CD4-positive, alpha-beta T cell treated with Interleukin-1 beta for 1 hour (primary cell): Measurements from ENCODE around the gene FOXO6.

ENCODE experiments used
- DNase-seq, 2 donors: peaks; one replicate each; pipeline ENCODE4 v3.0.0-alpha.2; 2020 to 2022

FOXO6 gene

DNA sequence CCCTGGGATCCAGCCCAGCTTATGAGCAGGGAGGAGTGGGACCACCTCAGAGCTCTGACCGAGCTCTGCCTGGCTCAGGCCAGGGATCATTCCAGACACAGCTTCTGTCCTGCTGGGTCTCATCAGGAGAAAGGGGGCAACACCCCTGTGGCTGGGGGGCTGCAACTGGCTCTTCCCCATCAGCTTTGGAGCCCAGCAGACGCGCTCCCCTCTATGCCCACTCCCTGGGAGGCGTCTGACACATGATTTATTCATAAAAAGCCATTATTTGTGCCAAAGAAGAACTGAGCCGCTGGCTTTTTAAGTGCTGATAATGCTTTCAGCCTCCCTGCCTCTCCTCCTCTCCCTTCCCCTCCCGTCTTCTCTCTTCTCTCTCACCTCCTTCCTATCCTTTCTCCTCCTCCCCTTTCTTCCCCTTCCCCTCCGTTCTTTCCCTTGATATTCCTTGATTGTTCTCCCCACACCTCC lies 25.0 kb downstream of the FOXO6 start:
- DNase-seq: no peak

- DNase-seq: no peak
Measured at GRCh38 chr1:41387667-41388091, 26.4 kb downstream of the FOXO6 start.

DNA sequence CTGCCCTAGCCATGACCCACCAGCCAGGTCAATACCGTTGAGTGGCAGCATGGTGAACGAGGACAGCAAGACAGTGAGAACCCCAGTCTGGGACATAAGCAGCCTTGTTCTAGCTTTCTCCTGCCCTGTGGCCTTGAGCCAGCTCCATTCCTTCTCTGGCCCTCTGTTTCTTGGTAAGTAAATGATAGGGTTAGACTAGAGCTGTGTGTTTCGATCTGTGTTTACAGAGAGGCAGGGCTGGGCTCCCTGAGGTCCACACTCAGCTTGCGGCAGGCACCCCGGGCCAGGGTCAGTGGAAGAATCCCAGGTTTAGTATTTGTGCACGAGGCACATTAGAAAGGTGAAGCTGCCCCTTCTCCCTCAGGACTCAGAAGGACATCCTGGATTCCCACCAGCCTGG lies 27.3 kb downstream of the FOXO6 start:
- DNase-seq: no peak

- no peak for DNase-seq
Measured at GRCh38 chr1:41389009-41389408, 27.8 kb downstream of the FOXO6 start.

- no peak for DNase-seq
Measured at GRCh38 chr1:41390166-41390565, 28.9 kb downstream of the FOXO6 start.

GRCh38 chr1:41390573-41390972 lies 29.3 kb downstream of the FOXO6 start:
- no peak for DNase-seq

DNA sequence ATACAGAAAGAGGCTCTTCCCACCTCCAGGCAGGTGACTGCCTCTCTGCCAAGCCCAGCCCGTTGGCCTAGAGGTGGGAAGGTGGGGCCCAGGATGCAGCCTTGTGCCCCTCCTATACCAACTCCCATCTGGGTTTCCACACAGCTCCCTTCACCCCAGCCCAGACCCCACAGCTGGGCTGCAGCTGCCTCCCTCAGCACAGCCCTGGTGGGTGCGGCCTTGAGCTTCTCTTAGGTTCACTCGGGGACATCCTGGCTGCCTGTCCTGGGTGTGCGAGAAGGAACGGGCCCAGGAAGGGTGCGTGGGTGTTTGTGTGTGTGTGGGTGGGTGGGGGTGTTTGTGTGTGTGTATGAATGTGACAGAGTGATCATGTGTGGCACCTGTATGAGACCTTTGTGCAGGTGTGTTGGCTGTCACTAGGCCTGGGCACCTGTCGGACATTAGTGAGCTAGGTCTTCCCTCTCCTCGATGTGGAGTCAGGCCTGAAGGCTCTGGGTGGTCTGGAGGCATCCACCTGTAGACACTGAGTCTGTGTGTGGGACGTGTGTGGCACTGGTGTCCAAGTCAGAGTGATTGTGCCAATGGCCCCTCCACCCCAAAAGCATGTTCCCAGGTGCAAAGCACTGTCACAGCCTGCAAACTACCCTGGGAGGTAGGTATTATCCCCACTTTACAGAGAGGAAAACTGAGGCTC lies 30.7 kb downstream of the FOXO6 start:
- no peak for DNase-seq

DNA sequence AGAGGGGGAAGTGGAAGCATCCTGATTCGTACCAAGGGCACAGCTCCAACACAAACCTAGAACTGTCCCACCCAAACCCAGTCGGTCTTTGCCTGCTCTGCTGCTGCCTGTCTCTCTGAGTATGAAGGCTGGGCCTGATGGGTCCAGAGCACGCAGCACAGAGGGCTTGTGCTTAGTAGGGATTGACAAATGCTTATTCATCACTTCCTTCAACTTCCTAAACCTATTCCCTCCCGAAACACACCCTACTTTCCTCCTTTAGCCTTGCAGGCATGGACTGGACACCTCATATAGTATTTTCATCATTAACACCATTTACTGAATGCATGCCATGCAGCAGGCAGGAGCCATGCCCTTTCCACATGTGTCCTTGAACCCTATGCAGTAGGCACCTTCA lies 31.3 kb downstream of the FOXO6 start:
- no peak for DNase-seq

DNA sequence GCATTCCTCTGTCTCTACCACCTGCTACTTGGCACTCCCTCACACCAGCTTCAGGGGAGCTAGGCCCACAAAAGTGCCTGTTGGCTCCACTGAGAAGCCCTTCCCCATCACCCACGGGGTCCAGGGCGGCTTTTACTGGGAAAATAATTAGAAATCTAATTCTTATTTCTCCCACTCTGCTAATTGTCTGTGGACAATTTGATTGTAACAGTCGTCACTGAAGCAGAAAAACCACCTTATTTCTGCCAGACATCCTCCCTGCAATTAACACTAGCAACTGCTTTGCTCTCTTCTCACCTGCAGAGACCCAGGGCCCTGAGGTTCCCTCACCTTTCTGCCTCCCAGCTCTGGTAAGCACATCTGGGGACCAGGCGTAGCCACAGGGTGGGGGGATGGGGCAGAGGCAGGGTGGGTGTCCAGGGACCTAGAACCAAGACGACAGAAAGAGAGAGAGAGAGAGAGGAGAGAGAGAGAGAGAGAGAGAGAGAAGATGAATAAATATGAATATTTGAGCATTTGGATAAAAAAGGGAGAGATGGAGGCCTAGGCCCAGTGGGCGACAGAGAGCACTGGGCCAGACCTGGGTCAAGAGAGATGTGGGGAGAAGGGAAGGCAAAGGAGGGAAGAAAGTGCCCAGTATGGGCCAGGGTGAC lies 32.6 kb downstream of the FOXO6 start:
- DNase-seq: no peak

- no peak for DNase-seq
Measured at GRCh38 chr1:41394369-41394744, 33.1 kb downstream of the FOXO6 start.

DNA sequence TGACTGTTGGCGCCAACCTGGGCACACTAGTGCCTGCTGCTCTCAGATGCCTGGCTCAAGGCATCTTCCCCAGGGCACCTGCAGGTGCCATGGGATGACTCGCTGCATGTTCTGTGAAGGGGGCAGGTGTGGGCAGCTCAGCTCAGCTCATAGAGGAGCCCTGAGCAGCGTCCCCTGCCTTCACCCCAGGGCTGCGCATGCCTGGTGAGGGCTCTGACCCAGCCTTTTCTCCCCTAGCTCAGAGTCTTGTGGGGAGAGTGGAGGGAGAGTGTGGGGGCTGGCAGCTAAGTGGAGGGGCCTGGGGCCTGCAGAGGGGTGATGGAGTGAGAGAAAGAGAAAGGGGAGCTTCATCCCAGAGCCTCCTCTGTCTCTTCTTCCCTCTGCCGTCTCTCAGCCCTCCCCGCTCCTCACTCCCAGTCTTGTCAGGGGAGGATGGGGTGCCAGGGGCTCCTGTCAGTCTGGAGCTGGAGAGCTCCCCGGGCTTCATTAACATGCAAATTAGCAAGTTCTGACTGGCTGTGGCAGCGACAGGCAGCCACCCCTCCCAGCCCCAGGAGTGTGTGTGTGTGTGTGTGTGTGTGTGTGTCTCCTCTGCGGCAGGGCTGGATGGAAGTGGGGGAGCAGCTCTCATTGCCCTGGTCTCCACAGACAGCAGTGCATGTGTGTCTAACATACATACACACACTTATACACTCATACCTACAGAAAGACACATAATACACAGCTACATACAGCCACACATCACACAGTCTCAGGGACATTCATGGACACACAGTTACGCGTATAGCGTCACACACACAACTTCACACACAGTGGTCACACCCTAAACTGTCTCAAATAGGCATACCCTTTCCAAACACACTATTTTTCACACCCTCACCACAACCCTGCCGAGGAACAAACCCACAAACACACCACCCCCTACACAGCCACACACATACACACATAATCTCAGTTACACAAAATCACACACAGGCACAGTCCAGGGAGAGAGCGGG lies 34.0 kb downstream of the FOXO6 start:
- DNase-seq: no peak

DNA sequence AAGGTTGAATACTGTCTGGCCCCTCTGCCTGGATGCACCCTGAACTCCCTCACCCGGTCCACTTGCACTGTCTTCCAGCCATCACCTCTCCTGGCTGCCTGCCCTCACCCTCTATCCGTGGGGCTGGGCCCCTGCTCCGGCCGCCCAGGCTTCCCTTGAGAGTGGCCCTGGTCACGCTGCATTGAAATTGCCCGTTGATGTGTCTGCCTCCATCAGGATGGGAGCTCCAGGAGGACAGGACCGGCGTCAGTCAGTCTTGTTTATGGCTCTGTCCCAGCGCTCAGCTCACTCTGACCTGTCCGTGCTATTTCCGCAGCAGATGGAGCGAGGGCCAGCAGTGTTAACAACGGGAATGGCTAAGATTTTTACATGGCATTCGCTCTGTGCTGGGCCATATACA lies 34.9 kb downstream of the FOXO6 start:
- DNase-seq: no peak

- DNase-seq: no peak
Measured at GRCh38 chr1:41397020-41397419, 35.8 kb downstream of the FOXO6 start.

- no peak for DNase-seq
Measured at GRCh38 chr1:41397753-41398330, 36.6 kb downstream of the FOXO6 start.

GRCh38 chr1:41399145-41399795 lies 38.0 kb downstream of the FOXO6 start:
- DNase-seq: no peak

DNA sequence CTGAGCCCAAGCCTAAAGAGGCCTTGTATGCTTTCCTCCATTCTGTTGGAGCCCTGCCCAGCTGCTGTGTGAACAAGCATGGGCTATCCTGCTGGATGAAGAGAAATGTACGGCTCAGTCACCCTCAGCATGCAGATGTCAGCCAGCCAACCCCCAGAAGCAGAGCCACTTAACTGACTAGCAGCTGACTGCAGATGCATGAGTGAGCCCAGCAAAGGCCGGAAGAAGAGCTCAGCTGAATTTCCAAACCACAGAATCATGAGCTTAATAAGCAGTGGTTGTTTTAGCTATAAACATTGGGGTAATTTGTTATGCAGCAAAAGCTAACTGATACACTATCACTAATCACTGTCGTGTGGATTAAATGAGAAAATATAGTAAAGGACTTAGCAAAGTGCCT lies 39.0 kb downstream of the FOXO6 start:
- no peak for DNase-seq

- no peak for DNase-seq
Measured at GRCh38 chr1:41401899-41402298, 40.7 kb downstream of the FOXO6 start.

- peak in 1 of 2 donors; percentile 6 for DNase-seq
Measured at GRCh38 chr1:41404308-41404761, 43.1 kb downstream of the FOXO6 start.

- DNase-seq: no peak
Measured at GRCh38 chr1:41407664-41408252, 46.5 kb downstream of the FOXO6 start.

DNA sequence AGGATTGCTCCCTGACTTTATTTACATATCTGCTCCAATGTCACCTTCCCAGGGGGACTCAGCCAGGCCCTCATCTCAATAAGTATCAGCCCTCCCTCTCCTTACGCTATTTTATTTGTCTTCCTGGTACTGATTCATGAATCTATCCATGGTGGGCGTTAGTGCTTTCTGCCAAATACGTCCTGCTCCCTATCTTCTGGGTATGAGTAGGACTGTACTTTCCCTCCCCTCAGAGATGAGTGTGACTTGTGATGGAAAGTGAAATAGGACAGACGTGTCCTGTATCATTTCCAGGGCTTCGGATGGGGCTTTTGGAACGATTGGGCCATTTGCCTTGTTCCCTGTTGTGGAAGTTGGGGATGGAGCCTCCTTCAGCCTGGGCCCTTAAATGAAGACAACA lies 47.5 kb downstream of the FOXO6 start:
- DNase-seq: no peak

DNA sequence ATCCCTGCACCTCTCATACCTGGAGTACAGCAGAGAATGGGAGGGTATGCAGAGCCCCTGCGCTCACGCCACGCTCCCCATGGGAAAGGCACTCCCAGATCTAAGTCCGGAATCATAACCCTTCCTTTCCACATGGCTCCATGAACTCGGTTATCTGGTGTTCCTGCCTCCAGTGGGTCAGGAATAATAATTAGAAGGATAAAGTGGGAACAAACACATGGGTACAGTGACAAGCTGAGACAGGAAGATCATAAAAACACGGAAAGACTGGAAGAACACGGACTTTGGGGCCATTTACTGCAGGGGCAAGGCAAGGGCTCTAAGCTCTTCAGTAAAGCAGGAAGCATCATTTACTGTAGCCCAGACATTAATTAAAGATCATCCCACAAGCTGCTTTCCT lies 48.6 kb downstream of the FOXO6 start:
- DNase-seq: no peak

GRCh38 chr1:41410462-41410861 lies 49.2 kb downstream of the FOXO6 start:
- no peak for DNase-seq
